RWPE1 (cell line): ENCODE results near the gene POU2F2.

Source experiments
- CTCF ChIA-PET: fragments of 350-600 bp; sonication (Branson Sonifier 250); formaldehyde crosslinking; extraction: SDS; loops from one replicate; lab custom pipeline; 2021; lab: Yijun Ruan, JAX
- POLR2A ChIA-PET: fragments of 400-600 bp; formaldehyde crosslinking; extraction: SDS; loops from one replicate; lab custom pipeline; 2020; ENCODE audit warnings: antibody characterized with exemption; ENCODE audit not compliant: low non-redundant PET; lab: Yijun Ruan, JAX
- DNase-seq: peaks from one replicate; pipeline ENCODE4 v3.0.0; 2012; ENCODE audit warnings: low spot score
- H3K27ac ChIP-seq: fragments of 450-650 bp; 2 replicates; pipeline ENCODE4 v1.5.1; 2017
- CTCF ChIP-seq: fragments of 450-650 bp; conservative IDR thresholded peaks from 2 replicates; pipeline ENCODE4 v1.5.1; 2017; ENCODE audit warnings: low read depth, mild to moderate bottlenecking

Gene POU2F2

GRCh38 chr19:42099336-42099925, 32.8 kb downstream of the POU2F2 start:
- peak overlapping the region; percentile 24; the same call in 1 of the 2 replicates for H3K27ac ChIP-seq
- ChIA-PET POLR2A (no interaction called here), CTCF (interaction anchor here (0.7 to 1.1 kb wide), 2 partner anchors 9 to 263 kb away, joined by 3 to 4 read pairs; no protein-coding TSS in a partner anchor)
- no peak for DNase-seq
- TF ChIP-seq CTCF = no peak

DNA sequence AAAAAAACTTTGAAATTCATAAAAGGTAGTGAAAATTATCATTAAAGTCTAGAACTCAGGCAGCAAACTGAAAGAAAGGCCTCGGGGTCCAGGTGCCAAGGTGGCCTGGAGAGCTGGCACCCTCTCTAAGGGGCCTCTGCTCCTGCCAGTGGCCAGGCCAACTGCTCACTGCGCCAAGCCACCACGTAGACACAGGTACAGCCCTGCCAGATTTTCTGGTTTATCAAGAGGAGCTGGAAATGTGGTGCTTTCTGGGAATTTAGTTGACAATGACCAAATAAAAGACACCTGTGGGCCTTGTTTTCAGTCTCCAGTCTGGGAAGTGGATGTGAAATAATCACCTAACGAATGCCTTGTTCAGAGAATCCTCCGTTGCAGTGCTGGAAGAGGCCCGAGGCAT, 33.5 kb downstream of the POU2F2 start:
- ChIA-PET CTCF (interaction anchor here (0.7 to 1.1 kb wide), 2 partner anchors 10 to 263 kb away, joined by 3 to 4 read pairs; no protein-coding TSS in a partner anchor), POLR2A (no interaction called here)
- no peak overlapping the region for H3K27ac ChIP-seq
- no peak for TF ChIP-seq CTCF
- no peak for DNase-seq

DNA sequence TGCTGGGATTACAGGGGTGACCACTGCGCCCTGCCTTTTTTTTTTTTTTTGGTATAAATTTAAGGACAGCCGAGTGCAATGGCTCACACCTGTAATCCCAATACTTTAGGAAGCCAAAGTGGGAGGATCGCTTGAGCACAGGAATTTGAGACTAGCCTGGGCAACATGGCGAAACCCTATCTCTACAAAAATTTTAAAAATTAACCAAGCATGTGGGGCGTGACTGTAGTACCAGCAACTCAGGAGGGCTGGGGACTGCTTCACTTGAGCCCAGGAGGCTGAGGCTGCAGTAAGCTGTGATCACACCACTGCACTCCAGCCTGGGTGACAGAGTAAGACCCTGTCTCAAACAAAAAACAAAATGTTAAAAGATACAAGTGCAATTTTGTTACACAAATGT, 34.8 kb downstream of the POU2F2 start:
- H3K27ac ChIP-seq = no peak overlapping the region
- no peak for TF ChIP-seq CTCF
- ChIA-PET POLR2A (no interaction called here), CTCF (interaction anchor here (0.7 to 1.1 kb wide), 3 partner anchors 16 to 146 kb away, joined by 3 to 4 read pairs (median 3); no protein-coding TSS in a partner anchor)
- no peak for DNase-seq

DNA sequence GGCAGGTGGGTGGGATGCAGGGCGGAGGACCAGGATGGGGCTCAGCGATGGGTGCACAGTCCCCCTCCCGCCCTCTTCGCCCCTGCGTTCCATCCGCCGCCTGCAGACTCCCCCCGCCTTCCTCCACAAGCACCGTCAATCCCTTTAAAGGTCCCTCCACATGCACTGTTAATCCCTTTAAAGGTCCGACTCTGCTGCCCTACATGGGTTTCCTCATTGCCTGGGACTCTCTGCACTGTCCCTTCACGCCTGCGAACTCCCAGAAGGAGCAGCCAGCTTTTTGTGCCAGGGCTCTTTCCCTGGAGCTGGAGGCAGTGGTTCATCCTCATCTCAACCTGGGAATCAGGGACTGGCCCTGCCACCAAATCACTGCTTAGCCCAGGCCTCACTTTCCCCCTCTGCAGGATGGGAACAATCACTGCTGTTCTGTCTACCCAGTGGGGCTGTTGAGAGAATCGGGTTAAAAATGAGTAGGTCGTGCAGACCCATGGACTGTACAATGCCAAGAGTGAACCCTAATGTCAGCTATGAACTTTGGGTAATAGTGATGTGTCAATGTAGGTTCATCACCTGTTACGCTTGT, 35.9 kb downstream of the POU2F2 start:
- no peak for DNase-seq
- TF ChIP-seq CTCF = no peak
- H3K27ac ChIP-seq = no peak overlapping the region
- CTCF ChIA-PET = interaction anchor here (0.7 to 1.1 kb wide), 2 partner anchors 20 to 61 kb away, joined by 3 to 4 read pairs; no protein-coding TSS in a partner anchor
- POLR2A ChIA-PET = no interaction called here

- CTCF ChIA-PET = interaction anchor here (0.7 kb wide), 1 partner anchor 61 kb away, joined by 3 read pairs; no protein-coding TSS in a partner anchor
- no peak for DNase-seq
- POLR2A ChIA-PET = no interaction called here
Measured at GRCh38 chr19:42095814-42096230, 36.4 kb downstream of the POU2F2 start.

More at GRCh38 chr19:42095814-42096230, 36.4 kb downstream of the POU2F2 start:
- no peak for TF ChIP-seq CTCF
- no peak overlapping the region for H3K27ac ChIP-seq
